ENCODE data around the gene NTM.

NTM gene

DNA sequence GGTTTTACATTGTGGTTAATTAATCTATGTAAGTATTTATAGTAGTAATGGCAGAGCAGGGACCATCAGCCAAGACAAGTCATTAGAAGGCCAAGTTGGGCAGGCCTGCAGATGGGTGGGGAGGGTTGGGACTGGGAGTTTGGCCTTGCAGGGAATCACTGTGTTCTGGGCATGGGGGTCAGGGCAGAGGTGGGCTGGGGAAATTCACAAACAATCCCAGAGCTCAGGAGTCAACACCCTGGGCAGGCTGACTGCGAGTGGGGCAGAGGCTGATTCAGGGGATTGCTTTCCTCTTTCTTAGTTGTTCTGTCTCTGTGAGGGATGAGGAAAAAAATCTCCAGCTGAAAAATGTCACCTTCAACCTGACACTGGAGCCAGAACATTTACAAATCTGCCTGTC is 322.5 kb downstream of the NTM start:
- Mint-ChIP-seq H3K4me1 (peaks cover 7% of the 10 kb centered on the region), H3K27ac (no peak overlapping the region), H3K36me3 (no peaks in the 10 kb centered on the region), H3K27me3 (peaks cover 22% of the 10 kb centered on the region), H3K4me3 (no peak overlapping the region), H3K9me3 (no peaks in the 10 kb centered on the region)

DNA sequence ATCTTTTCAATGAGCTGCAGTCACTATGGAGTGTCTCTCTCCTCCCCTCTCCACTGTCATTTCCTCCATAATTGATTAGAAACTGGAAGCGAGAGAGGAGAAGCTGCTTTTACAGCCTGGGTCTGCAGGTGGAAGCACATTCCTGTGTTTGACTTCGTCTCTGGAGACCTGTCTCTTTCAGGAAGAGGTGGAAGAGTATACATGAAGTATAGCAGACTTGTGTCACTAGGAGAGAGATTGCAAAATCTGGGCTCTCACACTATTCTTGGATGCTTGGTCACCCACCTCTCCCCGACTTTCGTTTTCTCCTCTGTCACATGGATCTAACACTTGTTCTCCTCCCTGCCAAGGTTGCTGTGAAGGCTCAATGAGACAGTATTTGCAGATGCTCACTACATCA is 323.3 kb downstream of the NTM start:
- Mint-ChIP-seq H3K27me3 (peaks cover 22% of the 10 kb centered on the region), H3K27ac (no peak overlapping the region), H3K36me3 (no peaks in the 10 kb centered on the region), H3K4me1 (peaks cover 7% of the 10 kb centered on the region), H3K4me3 (no peak overlapping the region), H3K9me3 (no peaks in the 10 kb centered on the region)

DNA sequence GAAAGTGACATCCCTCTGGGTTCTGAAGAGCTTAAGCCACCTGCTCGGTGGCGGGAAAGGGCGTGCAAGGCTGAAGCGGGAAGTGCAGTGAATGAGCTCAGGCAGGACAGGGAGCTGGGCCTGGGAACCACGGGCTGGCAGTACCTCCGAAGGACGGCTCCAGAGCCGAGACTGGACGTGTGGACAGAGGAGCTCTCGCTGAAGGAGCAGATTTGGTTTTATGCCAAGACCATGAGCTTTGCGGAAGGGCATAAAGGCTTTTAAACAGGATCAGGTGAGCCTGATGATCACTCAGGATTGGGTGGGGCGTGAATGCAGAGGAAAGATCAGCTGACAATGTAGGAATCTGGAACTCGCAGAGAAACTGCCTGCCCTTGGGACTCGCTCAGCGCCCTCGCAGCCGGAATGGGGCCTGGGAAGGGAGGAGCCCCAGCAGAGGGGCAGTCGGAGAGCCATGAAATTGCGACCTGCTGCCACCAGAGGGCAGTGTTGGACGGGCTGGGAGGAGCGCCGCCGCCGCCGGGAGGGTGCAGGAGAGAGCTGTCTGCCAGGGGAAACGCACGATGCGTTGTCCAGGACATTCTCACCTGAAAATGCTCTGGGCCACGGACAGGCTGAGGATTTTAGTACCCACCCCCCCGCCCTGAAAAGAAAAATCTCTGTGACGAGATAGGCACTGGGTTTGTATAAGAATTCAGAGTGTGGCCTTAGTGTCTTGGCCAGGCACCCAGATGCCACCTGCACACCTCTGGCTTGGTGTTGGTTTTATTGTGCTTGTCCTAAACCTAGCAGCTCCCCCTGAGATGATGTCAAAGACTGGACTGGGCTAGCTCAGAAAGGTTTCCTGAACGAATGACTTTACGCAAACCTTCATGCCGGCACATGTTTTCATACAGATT is 324.4 kb downstream of the NTM start:
- H3K4me3 Mint-ChIP-seq: no peak overlapping the region
- H3K9me3 Mint-ChIP-seq: no peaks in the 10 kb centered on the region
- no peaks in the 10 kb centered on the region for H3K36me3 Mint-ChIP-seq
- H3K27ac Mint-ChIP-seq: no peak overlapping the region
- H3K4me1 Mint-ChIP-seq: peaks cover 7% of the 10 kb centered on the region
- H3K27me3 Mint-ChIP-seq: peaks cover 22% of the 10 kb centered on the region

DNA sequence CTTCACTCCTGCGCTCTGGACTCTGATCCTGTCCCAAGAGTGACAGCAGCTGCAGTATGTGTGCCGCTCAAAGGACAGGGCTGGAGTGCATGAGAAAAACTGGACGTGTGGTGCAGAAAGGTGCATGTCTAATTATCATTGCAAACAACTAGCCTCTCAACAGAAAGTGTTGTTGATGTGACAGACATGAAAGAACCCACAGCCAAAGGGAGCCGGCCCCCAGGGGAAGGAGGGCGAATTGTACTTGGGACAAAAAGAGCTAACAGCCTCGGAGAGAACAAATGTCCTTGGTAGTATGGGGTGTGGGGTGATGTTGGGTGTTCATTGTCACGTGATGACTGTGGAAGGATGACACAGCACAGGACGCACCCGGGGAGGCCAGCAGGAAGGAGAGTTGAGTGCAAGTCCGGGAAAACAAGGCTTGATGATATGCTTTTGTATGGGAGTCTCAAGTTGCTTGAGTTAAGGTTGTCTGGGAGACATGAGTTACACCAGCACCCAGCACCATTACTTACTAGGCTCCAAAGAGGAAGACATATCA is 325.5 kb downstream of the NTM start:
- H3K9me3 Mint-ChIP-seq: no peaks in the 10 kb centered on the region

DNA sequence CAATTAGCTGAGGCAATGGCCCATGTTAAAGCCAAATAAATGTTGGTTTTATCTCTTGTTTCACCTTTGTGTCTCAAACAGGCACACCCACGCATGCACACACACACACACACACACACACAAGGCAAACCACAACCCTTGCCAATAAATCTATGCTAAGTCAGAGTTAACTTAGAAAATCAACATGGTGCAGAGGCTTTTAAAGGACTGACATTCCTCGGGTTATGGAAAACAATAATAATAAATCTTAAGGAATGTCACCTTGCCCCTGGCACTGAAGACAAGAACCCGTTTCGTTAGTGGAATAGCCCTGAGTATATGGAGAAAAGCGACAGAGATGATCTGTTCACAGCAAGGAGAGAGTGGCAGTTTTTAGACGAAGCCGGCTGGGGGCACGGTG is 326.3 kb downstream of the NTM start:
- Mint-ChIP-seq H3K27ac (no peak overlapping the region), H3K9me3 (no peaks in the 10 kb centered on the region), H3K4me3 (no peak overlapping the region), H3K36me3 (no peaks in the 10 kb centered on the region), H3K4me1 (peaks cover 7% of the 10 kb centered on the region), H3K27me3 (peaks cover 18% of the 10 kb centered on the region)

More for the DNA sequence above, 325.5 kb downstream of the NTM start:
- Mint-ChIP-seq H3K27me3 (peaks cover 18% of the 10 kb centered on the region), H3K4me3 (no peak overlapping the region), H3K4me1 (peaks cover 7% of the 10 kb centered on the region), H3K27ac (no peak overlapping the region), H3K36me3 (no peaks in the 10 kb centered on the region)

DNA sequence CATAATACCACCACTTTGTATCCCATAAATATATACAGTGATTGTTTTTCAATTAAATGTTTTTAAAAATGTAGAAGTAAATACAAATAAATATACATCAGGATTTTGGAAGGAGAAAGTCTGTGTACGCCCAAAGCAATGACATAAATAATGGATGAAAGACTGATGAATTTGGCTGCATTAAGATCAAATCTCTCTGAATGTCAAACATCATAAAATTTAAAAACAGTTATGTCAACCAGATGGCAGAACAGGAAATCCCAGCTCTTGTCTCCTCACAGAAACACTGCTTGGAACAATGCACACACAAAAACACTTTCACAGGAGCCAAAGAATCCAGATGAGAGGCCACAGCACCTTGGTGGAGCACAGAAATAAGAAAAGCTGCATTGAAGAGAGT is 332.9 kb downstream of the NTM start:
- no peaks in the 10 kb centered on the region for H3K4me1 Mint-ChIP-seq
- H3K27ac Mint-ChIP-seq: no peak overlapping the region
- peaks cover 2% of the 10 kb centered on the region for H3K36me3 Mint-ChIP-seq
- no peak overlapping the region for H3K4me3 Mint-ChIP-seq
- peaks cover 15% of the 10 kb centered on the region for H3K9me3 Mint-ChIP-seq
- no peaks in the 10 kb centered on the region for H3K27me3 Mint-ChIP-seq

DNA sequence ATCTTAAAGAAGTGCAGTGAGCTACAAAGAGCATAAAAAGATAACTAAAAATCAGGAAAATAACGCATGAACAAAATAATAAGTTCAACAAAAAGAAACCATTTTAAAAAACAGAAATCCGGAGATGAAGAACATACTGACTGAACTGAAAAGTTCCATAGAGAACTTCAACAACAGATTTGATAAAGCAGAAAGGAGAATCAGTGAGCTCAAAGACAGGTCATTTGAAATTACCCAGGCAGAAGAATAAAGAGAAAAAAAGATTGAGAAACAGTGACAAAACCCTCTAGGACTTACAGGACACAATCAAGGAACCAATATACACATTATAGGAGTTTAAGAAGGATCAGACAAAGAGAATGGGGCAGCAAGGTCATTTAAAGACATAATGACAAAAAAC is 334.3 kb downstream of the NTM start:
- Mint-ChIP-seq H3K27me3 (no peaks in the 10 kb centered on the region), H3K4me3 (no peak overlapping the region), H3K9me3 (peaks cover 15% of the 10 kb centered on the region), H3K27ac (no peak overlapping the region), H3K4me1 (no peaks in the 10 kb centered on the region), H3K36me3 (peaks cover 2% of the 10 kb centered on the region)

DNA sequence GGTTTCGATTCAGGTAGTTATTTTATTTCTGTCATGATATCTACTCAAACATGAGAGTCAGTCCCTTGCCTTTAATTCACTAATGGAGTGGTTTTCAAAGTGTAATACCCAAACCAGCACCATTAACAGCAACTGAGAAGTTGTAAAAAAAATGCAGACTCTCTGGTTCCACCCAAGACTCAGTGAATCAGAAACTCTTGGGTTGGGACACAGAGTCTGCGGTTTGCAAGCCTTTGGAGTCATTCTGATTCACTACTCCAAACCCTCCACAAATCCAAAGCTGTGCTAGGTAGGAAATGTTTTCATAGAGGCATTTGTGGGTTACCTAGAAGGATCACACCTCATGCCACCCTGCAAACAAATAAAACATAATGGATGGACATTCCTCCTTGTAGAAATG is 340.1 kb downstream of the NTM start:
- H3K4me3 Mint-ChIP-seq: no peak overlapping the region
- no peaks in the 10 kb centered on the region for H3K4me1 Mint-ChIP-seq
- no peaks in the 10 kb centered on the region for H3K27me3 Mint-ChIP-seq
- no peaks in the 10 kb centered on the region for H3K36me3 Mint-ChIP-seq
- H3K9me3 Mint-ChIP-seq: no peaks in the 10 kb centered on the region
- no peak overlapping the region for H3K27ac Mint-ChIP-seq

DNA sequence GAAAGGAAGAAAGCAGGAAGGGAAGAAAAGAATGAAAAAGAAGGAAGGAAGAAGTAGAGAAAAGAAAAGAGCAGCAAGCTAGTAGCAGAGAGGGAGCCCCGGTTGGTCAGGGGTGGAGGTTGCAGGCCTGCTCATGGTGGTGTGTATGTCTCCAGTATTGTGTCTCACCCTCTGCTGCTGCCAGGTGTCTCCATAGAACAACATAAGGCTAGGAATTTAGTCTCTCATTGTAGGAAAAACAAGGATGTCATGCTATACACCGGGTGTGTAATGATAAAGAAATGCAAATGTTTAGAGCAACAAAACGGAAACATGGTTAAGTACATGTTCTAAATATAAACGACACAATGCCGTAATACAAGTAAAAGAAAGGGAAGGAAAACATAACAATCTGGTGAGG is 342.5 kb downstream of the NTM start:
- Mint-ChIP-seq H3K4me3 (no peak overlapping the region), H3K27me3 (no peaks in the 10 kb centered on the region), H3K4me1 (no peaks in the 10 kb centered on the region), H3K27ac (no peak overlapping the region), H3K9me3 (no peaks in the 10 kb centered on the region), H3K36me3 (no peaks in the 10 kb centered on the region)

DNA sequence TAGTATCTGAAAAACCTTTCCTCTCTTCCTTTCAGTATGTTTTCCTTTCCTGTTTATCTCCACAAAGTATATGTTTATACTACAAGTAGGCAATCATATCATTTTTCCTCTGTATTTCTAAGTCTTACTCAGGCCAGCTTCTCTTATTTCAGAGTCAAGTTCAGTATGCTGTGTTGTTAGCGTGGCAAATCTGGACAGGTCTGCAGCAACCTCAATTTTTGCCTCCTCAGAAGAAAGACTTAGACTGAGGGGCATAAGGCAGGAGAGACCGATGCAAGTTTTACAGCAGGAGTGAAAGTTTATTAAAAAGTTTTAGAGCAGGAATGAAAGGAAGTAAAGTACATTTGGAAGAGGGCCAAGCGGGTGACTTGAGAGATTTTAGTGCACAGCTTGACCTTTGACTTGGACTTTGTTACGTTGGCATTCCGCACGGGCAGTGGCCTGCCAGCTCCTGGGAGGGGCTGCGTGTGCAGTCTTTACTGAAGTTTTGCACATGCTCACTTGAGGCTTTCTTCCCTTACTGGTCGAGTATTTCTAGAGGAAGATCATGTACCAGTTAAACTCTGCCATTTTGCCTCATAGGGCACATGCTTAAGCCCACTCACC is 343.2 kb downstream of the NTM start:
- H3K9me3 Mint-ChIP-seq: no peaks in the 10 kb centered on the region
- H3K27ac Mint-ChIP-seq: no peak overlapping the region
- no peaks in the 10 kb centered on the region for H3K27me3 Mint-ChIP-seq
- H3K36me3 Mint-ChIP-seq: no peaks in the 10 kb centered on the region
- no peak overlapping the region for H3K4me3 Mint-ChIP-seq
- H3K4me1 Mint-ChIP-seq: no peaks in the 10 kb centered on the region

DNA sequence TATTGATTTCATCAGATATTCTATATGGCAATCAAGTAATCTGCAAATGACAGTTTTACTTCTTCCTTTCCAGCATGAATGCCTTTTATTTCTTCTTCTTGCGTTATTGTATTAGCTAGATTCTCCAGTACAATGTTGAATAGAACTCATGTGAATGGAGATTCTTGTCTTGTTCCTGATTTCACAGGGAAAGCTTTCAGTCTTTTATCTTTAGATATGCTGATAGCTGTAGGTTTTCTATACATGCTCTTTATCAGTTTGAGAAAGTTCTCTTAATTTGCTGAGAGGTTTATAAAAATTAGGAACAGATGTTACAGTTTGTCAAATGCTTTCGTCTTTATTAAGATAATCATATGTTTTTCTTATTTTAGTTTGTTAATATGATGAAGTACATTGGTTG is 347.2 kb downstream of the NTM start:
- Mint-ChIP-seq H3K27ac (no peak overlapping the region), H3K27me3 (no peaks in the 10 kb centered on the region), H3K9me3 (no peaks in the 10 kb centered on the region), H3K36me3 (no peaks in the 10 kb centered on the region), H3K4me3 (no peak overlapping the region), H3K4me1 (no peaks in the 10 kb centered on the region)

DNA sequence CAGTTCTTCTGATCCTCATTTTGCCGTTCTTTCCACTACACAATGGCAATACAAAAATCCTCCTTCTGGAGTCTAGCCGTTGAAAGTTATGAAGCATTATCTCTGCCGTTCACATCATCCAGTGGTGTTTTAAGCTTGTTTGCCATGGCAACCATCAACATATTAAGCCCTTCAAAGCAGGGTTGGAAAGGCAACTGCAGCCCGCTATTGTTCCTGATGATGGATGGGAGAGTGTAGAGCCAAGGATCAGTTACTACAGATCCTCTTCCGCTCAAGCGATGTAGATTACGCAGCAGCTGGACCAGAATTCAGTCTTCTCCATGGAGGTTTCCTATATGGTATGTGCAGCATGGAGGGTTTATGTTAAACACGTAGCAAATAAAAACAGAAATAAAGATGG is 352.7 kb downstream of the NTM start:
- Mint-ChIP-seq H3K27me3 (no peaks in the 10 kb centered on the region), H3K4me1 (no peaks in the 10 kb centered on the region), H3K36me3 (no peaks in the 10 kb centered on the region), H3K9me3 (no peaks in the 10 kb centered on the region), H3K27ac (no peak overlapping the region), H3K4me3 (no peak overlapping the region)

DNA sequence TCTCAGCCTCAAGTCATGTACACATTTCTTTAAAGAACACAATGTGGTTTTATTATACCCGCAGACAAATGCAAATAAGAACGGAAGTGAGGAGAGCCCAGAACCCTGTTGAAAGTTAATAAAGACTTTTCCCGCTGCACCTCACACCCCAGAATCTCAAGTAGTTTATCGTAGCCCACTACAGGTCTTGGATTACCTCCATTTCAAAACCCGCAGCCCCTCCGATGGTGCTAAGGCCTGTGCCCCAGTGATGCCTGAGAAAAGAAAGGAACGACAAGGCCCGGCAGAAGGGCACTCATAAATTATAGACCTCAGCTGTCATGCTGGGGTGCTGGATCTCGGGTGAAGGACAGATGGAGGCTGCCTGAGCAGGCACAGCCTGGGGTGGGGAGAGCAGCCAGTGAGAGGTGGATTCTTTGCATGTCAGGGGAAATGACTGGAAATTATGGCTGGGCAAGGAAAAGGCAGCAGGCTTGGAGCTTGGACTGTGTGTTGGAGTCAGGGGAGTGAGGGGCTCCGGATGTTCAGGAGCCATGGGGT is 354.1 kb downstream of the NTM start:
- Mint-ChIP-seq H3K27ac (no peak overlapping the region), H3K36me3 (no peaks in the 10 kb centered on the region)

DNA sequence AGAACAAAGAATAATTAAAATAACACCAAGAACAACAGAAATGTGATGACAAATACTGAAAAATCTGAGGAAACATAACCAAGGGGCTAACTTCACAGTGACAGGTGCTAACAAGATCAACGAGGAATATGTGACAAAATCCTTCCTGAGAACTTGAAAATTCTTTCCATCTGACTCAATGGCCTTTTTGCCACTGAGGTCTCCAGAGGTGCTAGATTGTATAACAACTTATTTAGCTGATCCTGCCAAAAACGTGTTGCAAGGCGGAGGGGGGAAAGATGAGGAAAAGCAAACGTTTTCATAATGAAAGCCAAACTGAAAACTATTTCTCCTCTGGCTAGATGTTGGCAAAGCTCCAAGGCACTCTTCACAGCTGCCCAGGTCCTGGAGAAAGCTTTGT is 364.5 kb downstream of the NTM start:
- Mint-ChIP-seq H3K4me3 (no peak overlapping the region), H3K36me3 (no peaks in the 10 kb centered on the region), H3K4me1 (no peaks in the 10 kb centered on the region), H3K27me3 (no peaks in the 10 kb centered on the region), H3K9me3 (no peaks in the 10 kb centered on the region), H3K27ac (no peak overlapping the region)

More for the DNA sequence above, 354.1 kb downstream of the NTM start:
- no peaks in the 10 kb centered on the region for H3K4me1 Mint-ChIP-seq
- H3K27me3 Mint-ChIP-seq: no peaks in the 10 kb centered on the region
- no peaks in the 10 kb centered on the region for H3K9me3 Mint-ChIP-seq
- H3K4me3 Mint-ChIP-seq: no peak overlapping the region

DNA sequence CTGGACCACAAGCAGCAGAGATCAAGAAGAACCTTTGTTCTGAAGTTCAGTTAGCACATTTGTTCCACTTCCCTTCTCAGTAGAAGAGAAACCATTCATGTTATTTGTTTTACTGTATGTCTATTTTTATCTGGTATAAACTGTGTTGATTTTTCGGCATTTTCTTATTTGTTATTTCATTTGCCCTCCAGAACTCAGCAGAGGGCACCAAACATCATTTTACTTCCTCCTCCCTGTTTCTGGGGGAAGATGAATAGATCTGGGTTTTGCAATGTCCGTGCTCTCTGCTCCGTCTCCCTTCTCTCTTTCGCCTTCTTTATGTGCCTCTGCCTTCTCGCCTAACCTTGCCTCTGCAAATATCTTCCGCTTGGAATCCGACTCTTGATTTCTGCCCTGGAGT is 366.9 kb downstream of the NTM start:
- no peaks in the 10 kb centered on the region for H3K36me3 Mint-ChIP-seq
- no peaks in the 10 kb centered on the region for H3K9me3 Mint-ChIP-seq
- no peaks in the 10 kb centered on the region for H3K27me3 Mint-ChIP-seq
- no peak overlapping the region for H3K4me3 Mint-ChIP-seq
- no peak overlapping the region for H3K27ac Mint-ChIP-seq
- H3K4me1 Mint-ChIP-seq: no peaks in the 10 kb centered on the region

DNA sequence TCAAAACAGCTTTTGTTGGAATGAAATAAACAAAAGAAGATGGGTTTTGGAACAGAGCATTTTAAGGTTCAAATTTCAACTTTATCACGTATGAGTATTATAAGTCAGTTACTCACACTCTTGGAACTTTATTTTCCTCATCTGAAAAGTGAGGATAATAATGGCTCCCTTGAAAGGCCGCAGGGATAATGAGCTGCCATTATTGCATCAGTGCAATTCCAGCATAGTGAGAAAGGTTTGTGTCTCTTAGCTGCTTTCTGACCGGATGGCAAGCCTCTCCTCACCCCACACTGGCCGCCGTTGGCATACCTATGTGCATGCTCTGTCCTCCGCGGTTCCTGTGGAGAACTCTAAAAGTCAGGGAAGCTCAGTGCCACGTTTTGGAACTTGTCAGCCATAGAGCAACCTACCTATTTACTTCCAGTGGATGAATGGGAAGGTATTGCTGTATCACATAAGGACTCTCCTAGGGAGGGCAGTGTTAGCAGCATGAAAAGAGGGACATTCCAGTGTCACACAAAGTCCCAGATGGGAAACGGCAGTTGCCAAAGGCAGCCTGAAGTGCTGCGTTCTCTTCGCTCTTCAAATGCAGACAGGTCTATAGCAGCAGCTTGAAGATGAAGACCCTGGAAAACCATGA is 368.9 kb downstream of the NTM start:
- Mint-ChIP-seq H3K36me3 (no peaks in the 10 kb centered on the region), H3K4me1 (no peaks in the 10 kb centered on the region), H3K27me3 (no peaks in the 10 kb centered on the region), H3K27ac (no peak overlapping the region), H3K9me3 (no peaks in the 10 kb centered on the region), H3K4me3 (no peak overlapping the region)
